ENCODE data around the gene TRIM28. TPM values are rescaled to one million over a fixed set of nuclear protein-coding genes. Genes with fewer than 3 reads are reported as not detected.

Gene TRIM28
- total RNA-seq, 1 donor from 2014 or later, result 228 TPM

DNA sequence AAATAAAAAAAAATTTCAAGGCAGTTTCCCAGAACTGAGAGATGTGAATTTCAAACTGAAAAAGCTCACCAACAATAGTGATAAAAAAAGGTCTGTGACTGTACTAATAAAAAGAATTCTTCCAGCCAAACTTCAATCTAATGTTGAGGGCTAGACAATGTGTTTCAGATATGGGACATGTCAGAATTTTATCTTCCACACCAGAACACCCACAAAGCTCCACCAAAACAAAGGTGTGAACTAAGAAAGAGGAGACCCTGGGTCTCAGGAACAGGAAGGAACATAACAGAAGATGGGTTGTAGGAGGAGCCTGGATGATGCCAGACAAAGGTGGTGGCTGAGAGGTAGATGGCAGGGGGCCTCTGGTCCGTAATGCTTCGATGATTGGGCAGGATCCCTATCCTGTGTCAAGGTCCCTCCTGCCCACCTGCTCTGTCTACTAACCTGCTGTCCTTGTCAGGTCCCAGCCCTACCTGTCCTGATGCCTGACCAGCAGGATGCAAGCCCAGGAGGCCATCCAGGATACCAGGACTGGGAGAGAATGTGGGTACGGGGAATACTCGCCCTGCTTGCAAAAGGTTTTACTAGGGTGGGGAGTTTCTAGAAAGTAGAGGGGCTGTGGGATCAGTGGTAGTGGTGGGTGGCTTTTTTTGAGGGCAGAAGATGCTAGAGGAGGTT is 24.7 kb downstream of the TRIM28 start:
- Mint-ChIP-seq H3K4me3 (ENCODE audit: unreplicated experiment) (no peak overlapping the region), H3K36me3 (ENCODE audit: low read depth) (no peaks in the 10 kb centered on the region)
- DNase-seq (ENCODE audit: low spot score), result peak; percentile 49

GRCh38 chr19:58569191-58569942 is 25.5 kb downstream of the TRIM28 start:
- peaks cover 22% of the 10 kb centered on the region for H3K4me1 Mint-ChIP-seq (ENCODE audit: low read depth)
- H3K4me3 Mint-ChIP-seq (ENCODE audit: unreplicated experiment), result no peak overlapping the region
- peak; percentile 54 for DNase-seq (ENCODE audit: low spot score)
- no peaks in the 10 kb centered on the region for H3K36me3 Mint-ChIP-seq (ENCODE audit: low read depth)
- H3K27ac Mint-ChIP-seq (ENCODE audit: unreplicated experiment), result no peak overlapping the region
- no peaks in the 10 kb centered on the region for H3K9me3 Mint-ChIP-seq (ENCODE audit: low read depth)
- no peaks in the 10 kb centered on the region for H3K27me3 Mint-ChIP-seq (ENCODE audit: low read depth)
- TF ChIP-seq CTCF (IDR thresholded peaks at IDR 0.05), result no peak

More for the DNA sequence above, 24.7 kb downstream of the TRIM28 start:
- H3K27me3 Mint-ChIP-seq (ENCODE audit: low read depth), result no peaks in the 10 kb centered on the region
- H3K9me3 Mint-ChIP-seq (ENCODE audit: low read depth), result no peaks in the 10 kb centered on the region
- H3K27ac Mint-ChIP-seq (ENCODE audit: unreplicated experiment), result no peak overlapping the region
- H3K4me1 Mint-ChIP-seq (ENCODE audit: low read depth), result peaks cover 14% of the 10 kb centered on the region
- no peak for TF ChIP-seq CTCF (IDR thresholded peaks at IDR 0.05)

- Mint-ChIP-seq H3K9me3 (ENCODE audit: low read depth) (no peaks in the 10 kb centered on the region), H3K27me3 (ENCODE audit: low read depth) (no peaks in the 10 kb centered on the region), H3K36me3 (ENCODE audit: low read depth) (no peaks in the 10 kb centered on the region), H3K4me1 (ENCODE audit: low read depth) (peaks cover 26% of the 10 kb centered on the region), H3K4me3 (ENCODE audit: unreplicated experiment) (no peak overlapping the region), H3K27ac (ENCODE audit: unreplicated experiment) (no peak overlapping the region)
- TF ChIP-seq CTCF (IDR thresholded peaks at IDR 0.05), result no peak
- DNase-seq (ENCODE audit: low spot score), result peak; percentile 52
Measured at GRCh38 chr19:58569943-58570670, 26.2 kb downstream of the TRIM28 start.

DNA sequence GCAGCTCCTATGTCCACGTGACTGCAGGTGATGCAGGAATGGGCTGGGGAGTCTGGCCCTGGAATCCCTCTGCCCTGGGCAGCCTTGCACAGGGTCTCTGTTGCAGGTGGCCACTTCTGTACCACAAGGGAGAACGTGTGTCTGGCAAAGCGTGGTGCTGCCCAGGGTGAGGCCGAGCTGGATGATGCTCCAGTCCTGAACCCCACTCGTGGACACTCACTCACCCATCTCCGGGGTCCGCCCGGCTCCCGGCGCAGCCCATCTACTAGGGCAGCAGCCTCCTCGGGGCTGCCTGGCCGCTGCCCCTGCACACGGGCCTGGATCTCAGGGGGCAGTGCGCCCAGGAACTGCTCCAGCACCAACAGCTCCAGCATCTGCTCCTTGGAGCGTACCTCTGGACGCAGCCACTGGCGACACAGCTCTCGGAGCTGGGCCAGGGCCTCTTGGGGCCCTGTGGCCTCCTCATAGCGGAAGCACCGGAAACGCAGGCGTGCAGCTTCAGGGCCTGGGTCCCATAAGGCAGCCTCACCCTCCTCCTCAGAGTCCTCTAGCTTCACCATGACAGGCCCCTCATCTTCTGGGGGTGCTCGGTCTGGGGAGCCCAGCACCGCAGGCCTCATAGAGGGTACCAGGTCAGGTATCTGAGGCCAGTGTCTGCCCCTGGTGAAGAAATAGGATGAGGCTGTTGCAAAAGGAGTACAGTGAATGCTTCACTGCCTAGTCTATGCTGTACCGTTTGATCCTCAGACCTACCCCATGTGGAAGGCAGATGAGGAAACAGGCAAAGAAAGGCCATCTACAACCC is 27.1 kb downstream of the TRIM28 start:
- peaks cover 30% of the 10 kb centered on the region for H3K4me1 Mint-ChIP-seq (ENCODE audit: low read depth)
- no peak overlapping the region for H3K4me3 Mint-ChIP-seq (ENCODE audit: unreplicated experiment)
- no peaks in the 10 kb centered on the region for H3K27me3 Mint-ChIP-seq (ENCODE audit: low read depth)
- no peak for TF ChIP-seq CTCF (IDR thresholded peaks at IDR 0.05)
- H3K36me3 Mint-ChIP-seq (ENCODE audit: low read depth), result no peaks in the 10 kb centered on the region
- peak; percentile 88 for DNase-seq (ENCODE audit: low spot score)
- no peak overlapping the region for H3K27ac Mint-ChIP-seq (ENCODE audit: unreplicated experiment)
- no peaks in the 10 kb centered on the region for H3K9me3 Mint-ChIP-seq (ENCODE audit: low read depth)
